B cell (primary cell): Measurements from ENCODE around the gene POMT2. TPM values are rescaled to one million over a fixed set of nuclear protein-coding genes. Genes with fewer than 3 reads are reported as not detected.

Experiments
- ATAC-seq: fragments of 200-7000 bp; cut with Tn5 transposase; one replicate; pipeline ENCODE4 v1.10.0; 2021; ENCODE audit warnings: low read depth, mild to moderate bottlenecking, moderate number of reproducible peaks, moderate library complexity
- CTCF ChIA-PET: fragments of 350-600 bp; sonication (Branson Sonifier 250); formaldehyde crosslinking; loops from one replicate; lab custom pipeline; 2021; ENCODE audit warnings: antibody characterized with exemption, inconsistent platforms; lab: Charles Lee
- POLR2A ChIA-PET: fragments of 350-600 bp; sonication (Branson Sonifier 250); formaldehyde crosslinking; loops from one replicate; lab custom pipeline; 2021; ENCODE audit warnings: antibody characterized with exemption; lab: Charles Lee
- DNase-seq: peaks from one replicate; pipeline ENCODE4 v3.0.0; 2013
- H2AFZ ChIP-seq: 2 replicates; pipeline ENCODE4 v1.6.1; 2012; ENCODE audit warnings: mild to moderate bottlenecking, low read depth, low read length; ENCODE audit not compliant: insufficient read depth, poor library complexity, severe bottlenecking
- H3K27ac ChIP-seq, 2 donors: 1 replicate in 1 of 2; 2 replicates in 1 of 2; pipeline ENCODE4 v1.5.1; 2012 to 2013; ENCODE audit warnings: low read length in 2 of 2, mild to moderate bottlenecking in 2 of 2, moderate library complexity in 1 of 2
- H3K27me3 ChIP-seq, 4 experiments: fragments of 200-600 bp in 1 of 4; sonication (generic) in 1 of 4; replicated peaks in 1 of 4; 1 replicate in 2 of 4; 2 replicates in 2 of 4; pipeline versions ENCODE4 v1.6.1 to v1.7.0; 2013 to 2016; ENCODE audit warnings: low read length in 3 of 4, mild to moderate bottlenecking in 2 of 4, mixed read lengths in 1 of 4, moderate library complexity in 1 of 4; ENCODE audit not compliant: insufficient read depth in 4 of 4, control insufficient read depth in 3 of 4; ENCODE audit errors: control extremely low read depth in 1 of 4
- H3K36me3 ChIP-seq, 2 experiments: replicated peaks in 1 of 2; 1 replicate in 1 of 2; 2 replicates in 1 of 2; pipeline versions ENCODE4 v1.6.1 to v1.7.1; 2013; ENCODE audit warnings: low read length in 1 of 2; ENCODE audit not compliant: insufficient read depth in 2 of 2, control insufficient read depth in 1 of 2; ENCODE audit errors: control extremely low read depth in 1 of 2, extremely low read depth in 1 of 2
- H3K4me1 ChIP-seq, 2 donors: fragments of 200-600 bp in 1 of 2; sonication (generic) in 1 of 2; 1 replicate in 1 of 2; 2 replicates in 1 of 2; pipeline versions ENCODE4 v1.5.1 to v1.6.1; 2013 to 2017; ENCODE audit warnings: low read length in 2 of 2; ENCODE audit not compliant: control insufficient read depth in 2 of 2, insufficient read depth in 2 of 2
- H3K4me2 ChIP-seq: replicated peaks from 2 replicates; pipeline ENCODE3; 2012; ENCODE audit warnings: mild to moderate bottlenecking, low read depth, low read length; ENCODE audit not compliant: poor library complexity, severe bottlenecking
- H3K4me3 ChIP-seq, 5 experiments: fragments of 200-600 bp in 1 of 5; sonication (generic) in 1 of 5; 1 replicate in 3 of 5; 2 replicates in 2 of 5; pipeline versions ENCODE4 v1.5.1 to v1.7.0; 2011 to 2016; ENCODE audit warnings: low read length in 4 of 5, mild to moderate bottlenecking in 4 of 5, low read depth in 2 of 5, control low read depth in 1 of 5, moderate library complexity in 1 of 5; ENCODE audit not compliant: insufficient read depth in 1 of 5; ENCODE audit errors: control extremely low read depth in 1 of 5, extremely low read depth in 1 of 5
- H3K79me2 ChIP-seq: fragments of 200-600 bp; sonication (generic); one replicate; pipeline ENCODE4 v1.6.0; 2016; ENCODE audit warnings: low read length; ENCODE audit not compliant: control insufficient read depth, insufficient read depth
- H3K9ac ChIP-seq: fragments of 200-600 bp; sonication (generic); 2 replicates; pipeline ENCODE4 v1.6.1; 2017; ENCODE audit warnings: mild to moderate bottlenecking, low read length, moderate library complexity
- H3K9me3 ChIP-seq, 3 donors: one replicate each; pipeline versions ENCODE4 v1.6.1 to v1.7.1; 2013; ENCODE audit warnings: low read length in 2 of 3; ENCODE audit not compliant: control insufficient read depth in 2 of 3, insufficient read depth in 1 of 3; ENCODE audit errors: control extremely low read depth in 1 of 3
- H4K20me1 ChIP-seq: 2 replicates; pipeline ENCODE4 v1.6.0; 2012; ENCODE audit warnings: mild to moderate bottlenecking, low read length; ENCODE audit not compliant: insufficient read depth, control insufficient read depth, poor library complexity, severe bottlenecking
- H3K27ac Mint-ChIP-seq: one replicate; pipeline ENCODE4 v1.8.0; 2021; ENCODE audit warnings: mixed read lengths
- H3K27me3 Mint-ChIP-seq: one replicate; pipeline ENCODE4 v1.8.0; 2021; ENCODE audit warnings: mixed read lengths
- H3K4me1 Mint-ChIP-seq: one replicate; pipeline ENCODE4 v1.8.0; 2021; ENCODE audit warnings: mixed read lengths
- H3K4me3 Mint-ChIP-seq: one replicate; pipeline ENCODE4 v1.8.0; 2021; ENCODE audit warnings: mixed read lengths
- H3K9me3 Mint-ChIP-seq: one replicate; pipeline ENCODE4 v1.8.0; 2022; ENCODE audit warnings: mixed read lengths; ENCODE audit not compliant: insufficient read depth
- CTCF ChIP-seq: fragments of 200-600 bp; IDR thresholded peaks from one replicate; pipeline ENCODE4 v1.8.0; 2022; ENCODE audit warnings: antibody characterized with exemption, mild to moderate bottlenecking
- EZH2 ChIP-seq: IDR thresholded peaks from 2 replicates; pipeline ENCODE4 v1.6.1; 2012; ENCODE audit warnings: borderline replicate concordance, low read depth, mild to moderate bottlenecking, moderate library complexity, low read length; ENCODE audit not compliant: insufficient read depth, poor library complexity, severe bottlenecking
- WGBS: methylation state at CpG from one replicate; pipeline ENCODE4 v1.1.5; 2013; ENCODE audit warnings: missing lambda C conversion rate; ENCODE audit not compliant: insufficient coverage; 5-methylcytosine and 5-hydroxymethylcytosine counted together
- intact Hi-C: fragments of 100-400 bp; cut with micrococcal nuclease; formaldehyde crosslinking; loops from one replicate; pipeline ENCODE4 v1.10.0; 2022
- polyA plus RNA-seq: library from polyadenylated mRNA; depleted of rRNA; stranded (reverse); fragments of >200 nt; gene quantifications from 2 replicates; pipeline ENCODE4 v1.2.3, GENCODE V29; 2012
- total RNA-seq, 2 donors: library from RNA; stranded (reverse); fragments of 120-200 nt in 1 of 2; gene quantifications; 1 replicate in 1 of 2; 2 replicates in 1 of 2; pipeline versions ENCODE4 v1.2.3 to v1.2.4, GENCODE V29; 2013 to 2022

The POMT2 gene
- total and polyA plus RNA-seq, 2 donors (not counting 1 experiment from before 2014, with no cell fraction given) = 14.3 to 36.6 TPM

DNA sequence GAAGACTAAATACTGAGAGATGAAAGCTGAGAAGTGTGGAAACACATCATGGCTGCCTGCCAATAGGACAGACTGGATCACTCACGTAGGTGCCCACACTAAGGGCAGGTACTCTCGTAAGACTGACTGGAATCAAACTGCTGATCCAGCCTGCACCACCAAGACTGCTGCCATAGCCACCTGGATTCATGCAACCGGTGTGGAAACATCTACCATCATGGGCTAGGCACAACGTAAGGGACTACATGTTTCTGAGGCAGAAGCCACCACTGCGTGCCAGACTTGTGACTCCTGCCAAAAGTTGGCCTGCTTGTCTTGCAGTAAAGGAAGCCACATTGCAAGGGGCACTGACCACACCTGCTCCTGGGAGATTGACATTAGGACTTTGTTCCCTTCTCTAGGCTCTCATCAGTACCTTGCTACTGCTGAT is 3.8 kb downstream of the POMT2 start:
- H3K9me3 Mint-ChIP-seq = no peaks in the 10 kb centered on the region
- H3K79me2 ChIP-seq = peaks cover 35% of the 10 kb centered on the region
- H3K9me3 ChIP-seq = no peaks in the 10 kb centered on the region
- DNase-seq (no peak), ATAC-seq (no peak)
- no peak overlapping the region for H3K27ac ChIP-seq
- H3K36me3 ChIP-seq = no peaks in the 10 kb centered on the region
- CTCF ChIA-PET = interaction anchor here (0.7 to 7.5 kb wide), 21 partner anchors 8 to 1747 kb away, joined by 3 to 122 read pairs (median 8); partner anchors contain the start of genes AHSA1, CIPC, SAMD15 and TMED8
- H3K4me1 Mint-ChIP-seq = peaks cover 12% of the 10 kb centered on the region
- no peak overlapping the region for H3K4me3 ChIP-seq
- H4K20me1 ChIP-seq = no peaks in the 10 kb centered on the region
- H3K4me3 Mint-ChIP-seq = no peak overlapping the region
- no peak for TF ChIP-seq CTCF
- TF ChIP-seq EZH2 = no peak
- no peak overlapping the region for H3K27ac Mint-ChIP-seq
- WGBS = 93% methylated on average over 5 of the region's 5 CpGs
- peaks cover 5 to 7% of the 10 kb centered on the region in 2 donors for H3K4me1 ChIP-seq
- H3K27me3 ChIP-seq = no peaks in the 10 kb centered on the region
- intact Hi-C loops = loop anchor here (1.0 to 5.0 kb wide), 3 partner anchors 16 to 605 kb away; no protein-coding TSS in a partner anchor
- no peak overlapping the region for H2AFZ ChIP-seq
- H3K27me3 Mint-ChIP-seq = no peaks in the 10 kb centered on the region
- no peak overlapping the region for H3K4me2 ChIP-seq
- POLR2A ChIA-PET = interaction anchor here (0.6 to 1.3 kb wide), 2 partner anchors 60 to 1800 kb away, joined by 3 to 4 read pairs; partner anchors contain the start of genes SAMD15 and TMED8
- H3K9ac ChIP-seq = no peak overlapping the region

GRCh38 chr14:77316195-77316505 is 4.5 kb downstream of the POMT2 start:
- TF ChIP-seq CTCF (peak; percentile 29), EZH2 (no peak)
- no peak overlapping the region for H3K4me3 ChIP-seq
- Mint-ChIP-seq H3K27ac (no peak overlapping the region), H3K27me3 (no peaks in the 10 kb centered on the region), H3K4me1 (peaks cover 10% of the 10 kb centered on the region), H3K9me3 (no peaks in the 10 kb centered on the region), H3K4me3 (no peak overlapping the region)
- H3K36me3 ChIP-seq = no peaks in the 10 kb centered on the region
- no peak for DNase-seq
- peaks cover 33% of the 10 kb centered on the region for H3K79me2 ChIP-seq
- ATAC-seq = no peak
- no peak overlapping the region for H2AFZ ChIP-seq
- no CpG with 5 or more reads among the region's 1 CpG for WGBS
- intact Hi-C loops = loop anchor here (1.0 to 5.0 kb wide), 3 partner anchors 15 to 604 kb away; no protein-coding TSS in a partner anchor
- H3K27ac ChIP-seq = no peak overlapping the region
- CTCF ChIA-PET = interaction anchor here (0.6 to 7.5 kb wide), 57 partner anchors 8 to 1746 kb away, joined by 3 to 122 read pairs (median 4); partner anchors contain the start of genes AHSA1, CIPC, ISM2 and NGB
- no peak overlapping the region for H3K4me2 ChIP-seq
- no peaks in the 10 kb centered on the region for H3K27me3 ChIP-seq
- H3K4me1 ChIP-seq = peaks cover 4 to 6% of the 10 kb centered on the region in 2 donors
- POLR2A ChIA-PET = interaction anchor here (0.5 to 1.3 kb wide), 5 partner anchors 56 to 1799 kb away, joined by 3 to 4 read pairs (median 4); partner anchors contain the start of genes SAMD15 and TMED8
- H4K20me1 ChIP-seq = no peaks in the 10 kb centered on the region
- H3K9me3 ChIP-seq = no peaks in the 10 kb centered on the region
- no peak overlapping the region for H3K9ac ChIP-seq
